Hepatocyte (in vitro differentiated cells): ENCODE data around the gene LPCAT3. TPM values are rescaled to one million over a fixed set of nuclear protein-coding genes. Genes with fewer than 3 reads are reported as not detected.

ENCODE experiments used
- DNase-seq: peaks from one replicate; pipeline ENCODE4 v3.0.0-alpha.2; 2016; ENCODE audit warnings: low spot score
- H2AFZ ChIP-seq: fragments of 200-600 bp; sonication (generic); 2 replicates; pipeline ENCODE4 v1.6.0; 2016; ENCODE audit warnings: antibody characterized with exemption, mild to moderate bottlenecking
- H3K27ac ChIP-seq: fragments of 200-600 bp; sonication (generic); 2 replicates; pipeline ENCODE4 v1.5.1; 2016; ENCODE audit warnings: mild to moderate bottlenecking
- H3K27me3 ChIP-seq: fragments of 200-600 bp; sonication (generic); 2 replicates; pipeline ENCODE4 v1.6.1; 2016
- H3K36me3 ChIP-seq: fragments of 200-600 bp; sonication (generic); replicated peaks from 2 replicates; pipeline ENCODE4 v1.5.1; 2016; ENCODE audit warnings: low read depth; ENCODE audit not compliant: insufficient read depth
- H3K4me1 ChIP-seq: fragments of 200-600 bp; sonication (generic); 2 replicates; pipeline ENCODE4 v1.5.1; 2016; ENCODE audit warnings: mild to moderate bottlenecking, moderate library complexity; ENCODE audit not compliant: insufficient read depth
- H3K4me2 ChIP-seq: fragments of 200-600 bp; sonication (generic); 2 replicates; pipeline ENCODE4 v1.6.0; 2016
- H3K4me3 ChIP-seq: fragments of 200-600 bp; sonication (generic); 2 replicates; pipeline ENCODE4 v1.5.1; 2016; ENCODE audit warnings: mild to moderate bottlenecking
- H3K79me2 ChIP-seq: fragments of 200-600 bp; sonication (generic); 2 replicates; pipeline ENCODE4 v1.6.0; 2017; ENCODE audit warnings: mild to moderate bottlenecking
- H3K9me2 ChIP-seq: fragments of 200-600 bp; sonication (generic); replicated peaks from 2 replicates; pipeline ENCODE4 v1.6.0; 2017; ENCODE audit warnings: mild to moderate bottlenecking; ENCODE audit not compliant: insufficient read depth
- H3K9me3 ChIP-seq: fragments of 200-600 bp; sonication (generic); 2 replicates; pipeline ENCODE4 v1.5.1; 2016; ENCODE audit warnings: low read depth, mild to moderate bottlenecking
- H4K20me1 ChIP-seq: fragments of 200-600 bp; sonication (generic); 2 replicates; pipeline ENCODE4 v1.6.0; 2016; ENCODE audit warnings: mild to moderate bottlenecking; ENCODE audit not compliant: insufficient read depth, poor library complexity, severe bottlenecking
- EZH2 ChIP-seq: fragments of 200-600 bp; sonication (generic); IDR thresholded peaks from 2 replicates; pipeline ENCODE4 v1.6.1; 2016; ENCODE audit warnings: antibody characterized with exemption, mild to moderate bottlenecking, borderline replicate concordance
- EZH2phosphoT487 ChIP-seq: fragments of 200-600 bp; sonication (generic); IDR thresholded peaks from one replicate; pipeline ENCODE4 v1.6.1; 2018; ENCODE audit warnings: antibody characterized with exemption, mild to moderate bottlenecking, low read depth, moderate library complexity; ENCODE audit not compliant: unreplicated experiment, severe bottlenecking
- WGBS: methylation state at CpG from one replicate; pipeline ENCODE4 v1.1.6; 2016; ENCODE audit warnings: low lambda C conversion rate; ENCODE audit errors: missing lambda C conversion rate; 5-methylcytosine and 5-hydroxymethylcytosine counted together
- polyA plus RNA-seq: library from polyadenylated mRNA; unstranded; fragments of >200 nt; fragmentation: Nextera tagmentation; extraction: Ambion mirVana; gene quantifications from 2 replicates; pipeline ENCODE4 v1.2.1, GENCODE V29; 2016
- total RNA-seq: library from RNA; depleted of rRNA; stranded (reverse); fragments of >200 nt; gene quantifications from 2 replicates; pipeline ENCODE4 v1.2.3, GENCODE V29; 2014
- TF ChIP-seq, protein P1 (sequence below): fragments of 200-600 bp; sonication (generic); IDR thresholded peaks from 2 replicates; pipeline ENCODE4 v1.5.1; 2016; ENCODE audit warnings: antibody characterized with exemption, mild to moderate bottlenecking; ENCODE audit not compliant: poor library complexity

The LPCAT3 gene
- total and polyA plus RNA-seq, 2 experiments from 2014 or later: 78.6 to 119 TPM

- H2AFZ ChIP-seq: no peak overlapping the region
- H3K27me3 ChIP-seq: no peaks in the 10 kb centered on the region
- WGBS: 98% methylated on average over 11 of the region's 11 CpGs
- H3K4me2 ChIP-seq: no peak overlapping the region
- no peaks in the 10 kb centered on the region for H4K20me1 ChIP-seq
- no peak for DNase-seq
- TF ChIP-seq, protein P1, sequence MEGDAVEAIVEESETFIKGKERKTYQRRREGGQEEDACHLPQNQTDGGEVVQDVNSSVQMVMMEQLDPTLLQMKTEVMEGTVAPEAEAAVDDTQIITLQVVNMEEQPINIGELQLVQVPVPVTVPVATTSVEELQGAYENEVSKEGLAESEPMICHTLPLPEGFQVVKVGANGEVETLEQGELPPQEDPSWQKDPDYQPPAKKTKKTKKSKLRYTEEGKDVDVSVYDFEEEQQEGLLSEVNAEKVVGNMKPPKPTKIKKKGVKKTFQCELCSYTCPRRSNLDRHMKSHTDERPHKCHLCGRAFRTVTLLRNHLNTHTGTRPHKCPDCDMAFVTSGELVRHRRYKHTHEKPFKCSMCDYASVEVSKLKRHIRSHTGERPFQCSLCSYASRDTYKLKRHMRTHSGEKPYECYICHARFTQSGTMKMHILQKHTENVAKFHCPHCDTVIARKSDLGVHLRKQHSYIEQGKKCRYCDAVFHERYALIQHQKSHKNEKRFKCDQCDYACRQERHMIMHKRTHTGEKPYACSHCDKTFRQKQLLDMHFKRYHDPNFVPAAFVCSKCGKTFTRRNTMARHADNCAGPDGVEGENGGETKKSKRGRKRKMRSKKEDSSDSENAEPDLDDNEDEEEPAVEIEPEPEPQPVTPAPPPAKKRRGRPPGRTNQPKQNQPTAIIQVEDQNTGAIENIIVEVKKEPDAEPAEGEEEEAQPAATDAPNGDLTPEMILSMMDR: no peak
- TF ChIP-seq EZH2 (no peak), EZH2phosphoT487 (no peak)
- H3K9me2 ChIP-seq: no peaks in the 10 kb centered on the region
- no peak overlapping the region for H3K4me3 ChIP-seq
- peak overlapping the region; percentile 81 for H3K27ac ChIP-seq
- H3K36me3 ChIP-seq: no peaks in the 10 kb centered on the region
- peaks cover 28% of the 10 kb centered on the region for H3K79me2 ChIP-seq
- H3K9me3 ChIP-seq: no peaks in the 10 kb centered on the region
- peaks cover 23% of the 10 kb centered on the region for H3K4me1 ChIP-seq
Measured at GRCh38 chr12:6942331-6942665, 76.0 kb downstream of the LPCAT3 start.

GRCh38 chr12:6941782-6942181, 76.5 kb downstream of the LPCAT3 start:
- no peaks in the 10 kb centered on the region for H3K36me3 ChIP-seq

DNA sequence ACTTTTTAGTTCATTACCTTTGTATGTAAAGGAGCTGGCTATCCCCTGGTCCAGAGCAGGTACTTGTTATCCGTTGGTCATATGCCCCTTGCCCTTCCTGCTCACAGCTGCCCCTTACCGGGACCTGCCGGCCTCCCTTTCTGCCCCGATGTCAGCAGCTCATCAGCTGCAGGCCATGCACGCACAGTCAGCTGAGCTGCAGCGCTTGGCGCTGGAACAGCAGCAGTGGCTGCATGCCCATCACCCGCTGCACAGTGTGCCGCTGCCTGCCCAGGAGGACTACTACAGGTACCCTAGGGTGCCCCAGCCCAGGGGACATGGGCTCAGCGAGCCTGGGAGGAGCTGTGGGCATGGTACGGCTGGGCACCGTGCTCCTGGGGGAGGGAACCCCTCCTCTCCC, 77.0 kb downstream of the LPCAT3 start:
- Histone ChIP-seq H3K9me3 (no peaks in the 10 kb centered on the region), H3K27ac (no peak overlapping the region), H2AFZ (no peak overlapping the region), H3K4me3 (no peak overlapping the region), H3K36me3 (no peaks in the 10 kb centered on the region), H3K27me3 (no peaks in the 10 kb centered on the region), H3K4me1 (peaks cover 27% of the 10 kb centered on the region), H3K4me2 (no peak overlapping the region), H4K20me1 (no peaks in the 10 kb centered on the region), H3K9me2 (no peaks in the 10 kb centered on the region), H3K79me2 (peaks cover 30% of the 10 kb centered on the region)
- no peak for TF ChIP-seq EZH2
- TF ChIP-seq EZH2phosphoT487: no peak
- TF ChIP-seq, protein P1: no peak
- 98% methylated on average over 12 of the region's 12 CpGs for WGBS
- no peak for DNase-seq

More at GRCh38 chr12:6941782-6942181, 76.5 kb downstream of the LPCAT3 start:
- Histone ChIP-seq H3K4me2 (no peak overlapping the region), H3K79me2 (peaks cover 29% of the 10 kb centered on the region), H3K27me3 (no peaks in the 10 kb centered on the region), H3K27ac (no peak overlapping the region), H3K9me2 (no peaks in the 10 kb centered on the region), H4K20me1 (no peaks in the 10 kb centered on the region), H2AFZ (no peak overlapping the region), H3K9me3 (no peaks in the 10 kb centered on the region), H3K4me1 (peaks cover 27% of the 10 kb centered on the region), H3K4me3 (no peak overlapping the region)
- DNase-seq: no peak
- 90% methylated on average over 6 of the region's 12 CpGs for WGBS
- TF ChIP-seq, protein P1: no peak
- TF ChIP-seq EZH2: no peak
- no peak for TF ChIP-seq EZH2phosphoT487

- Histone ChIP-seq H2AFZ (no peak overlapping the region), H3K36me3 (no peaks in the 10 kb centered on the region), H3K4me3 (no peak overlapping the region), H3K79me2 (peaks cover 33% of the 10 kb centered on the region), H3K9me2 (no peaks in the 10 kb centered on the region), H3K4me1 (peaks cover 14% of the 10 kb centered on the region), H3K27me3 (no peaks in the 10 kb centered on the region), H3K4me2 (no peak overlapping the region), H3K27ac (no peak overlapping the region), H3K9me3 (no peaks in the 10 kb centered on the region), H4K20me1 (peaks cover under 1% of the 10 kb centered on the region)
- TF ChIP-seq EZH2phosphoT487: no peak
- TF ChIP-seq, protein P1: no peak
- TF ChIP-seq EZH2: no peak
- WGBS: 90% methylated on average over 2 of the region's 2 CpGs
- no peak for DNase-seq
Measured at GRCh38 chr12:6939191-6939540, 79.1 kb downstream of the LPCAT3 start.
